Uterus (tissue), 2 donors: ENCODE measurements around the gene FAM120B.

Source experiments
- POLR2A ChIP-seq, 2 donors: fragments of 450-650 bp; IDR thresholded peaks; one replicate each; pipeline ENCODE4 v1.6.1; 2016; ENCODE audit warnings: antibody characterized with exemption in 2 of 2, mild to moderate bottlenecking in 1 of 2, moderate library complexity in 1 of 2
- TF ChIP-seq, protein P1 (sequence below), 4 experiments: fragments of 200-600 bp in 2 of 4; fragments of 450-650 bp in 2 of 4; sonication (generic) in 2 of 4; IDR thresholded peaks; one replicate each; pipeline ENCODE4 v1.5.1; 2016 to 2019; ENCODE audit warnings: antibody characterized with exemption in 4 of 4, mild to moderate bottlenecking in 2 of 4, moderate library complexity in 1 of 4

DNA sequence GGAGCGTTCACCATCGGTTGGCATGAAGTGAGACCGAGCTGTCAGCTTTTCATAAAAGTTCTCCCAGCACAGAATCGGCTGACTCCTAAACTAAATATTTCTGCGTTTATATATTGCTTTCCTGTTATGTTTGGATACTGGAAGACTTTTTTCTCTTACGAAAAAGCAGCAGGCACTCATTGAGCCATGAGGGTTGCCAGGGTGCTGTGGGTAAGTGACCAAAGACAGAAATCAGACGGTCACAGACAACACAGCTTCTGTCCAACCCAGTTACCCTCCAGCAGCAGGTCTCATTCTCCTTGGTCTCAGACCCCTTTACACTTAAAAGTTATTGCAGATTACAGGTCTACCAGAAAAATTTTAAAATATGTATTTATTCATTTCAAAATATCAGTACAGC is 113.7 kb downstream of the FAM120B start:
- TF ChIP-seq, protein P1, sequence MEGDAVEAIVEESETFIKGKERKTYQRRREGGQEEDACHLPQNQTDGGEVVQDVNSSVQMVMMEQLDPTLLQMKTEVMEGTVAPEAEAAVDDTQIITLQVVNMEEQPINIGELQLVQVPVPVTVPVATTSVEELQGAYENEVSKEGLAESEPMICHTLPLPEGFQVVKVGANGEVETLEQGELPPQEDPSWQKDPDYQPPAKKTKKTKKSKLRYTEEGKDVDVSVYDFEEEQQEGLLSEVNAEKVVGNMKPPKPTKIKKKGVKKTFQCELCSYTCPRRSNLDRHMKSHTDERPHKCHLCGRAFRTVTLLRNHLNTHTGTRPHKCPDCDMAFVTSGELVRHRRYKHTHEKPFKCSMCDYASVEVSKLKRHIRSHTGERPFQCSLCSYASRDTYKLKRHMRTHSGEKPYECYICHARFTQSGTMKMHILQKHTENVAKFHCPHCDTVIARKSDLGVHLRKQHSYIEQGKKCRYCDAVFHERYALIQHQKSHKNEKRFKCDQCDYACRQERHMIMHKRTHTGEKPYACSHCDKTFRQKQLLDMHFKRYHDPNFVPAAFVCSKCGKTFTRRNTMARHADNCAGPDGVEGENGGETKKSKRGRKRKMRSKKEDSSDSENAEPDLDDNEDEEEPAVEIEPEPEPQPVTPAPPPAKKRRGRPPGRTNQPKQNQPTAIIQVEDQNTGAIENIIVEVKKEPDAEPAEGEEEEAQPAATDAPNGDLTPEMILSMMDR (IDR thresholded peaks at IDR 0.05), result no peak
- TF ChIP-seq POLR2A (IDR thresholded peaks at IDR 0.05), result no peak
